GM18499 (cell line): ENCODE data around the gene RABL2B.
"Not testable (repeated sequence)": the region's sequence is repeated elsewhere in the genome, so short reads cannot be mapped to it uniquely, and the experiment has no call there.

Source experiments
- ATAC-seq: cut with Tn5 transposase; IDR thresholded peaks from one replicate; pipeline ENCODE4 v1.9.1; 2021; ENCODE audit warnings: moderate number of reproducible peaks; ENCODE audit not compliant: insufficient read depth, unreplicated experiment

The RABL2B gene

GRCh38 chr22:50783033-50783879 is at the start of gene RABL2B:
RABL2B (minus strand) TSS chr22:50783636; CDS start chr22:50782294, 1,342 bp downstream.
- ATAC-seq = peak; percentile 77

- ATAC-seq = not testable (repeated sequence)
These were observed 3.5 kb upstream of the RABL2B start for GRCh38 chr22:50786936-50787335.

- not testable (repeated sequence) for ATAC-seq
These were observed 1.9 kb upstream of the RABL2B start for GRCh38 chr22:50785289-50785688.

GRCh38 chr22:50783880-50784276 is 442 bp upstream of the RABL2B start:
- ATAC-seq = peak; percentile 5

GRCh38 chr22:50782253-50782652 is 1.2 kb downstream of the RABL2B start:
- not testable (repeated sequence) for ATAC-seq

- not testable (repeated sequence) for ATAC-seq
These were observed 3.2 kb downstream of the RABL2B start for GRCh38 chr22:50780244-50780643.

- ATAC-seq = not testable (repeated sequence)
These were observed 5.8 kb downstream of the RABL2B start for GRCh38 chr22:50777631-50778030.

GRCh38 chr22:50775132-50775531 is 8.3 kb downstream of the RABL2B start:
- ATAC-seq = not testable (repeated sequence)

GRCh38 chr22:50764288-50764687 is 19.1 kb downstream of the RABL2B start:
- ATAC-seq = not testable (repeated sequence)

- not testable (repeated sequence) for ATAC-seq
These were observed 21.6 kb downstream of the RABL2B start for GRCh38 chr22:50761829-50762228.

GRCh38 chr22:50759597-50760341 is 23.7 kb downstream of the RABL2B start:
- not testable (repeated sequence) for ATAC-seq

GRCh38 chr22:50756949-50757491 is 26.4 kb downstream of the RABL2B start:
- not testable (repeated sequence) for ATAC-seq

GRCh38 chr22:50756406-50756805 is 27.0 kb downstream of the RABL2B start:
- ATAC-seq = not testable (repeated sequence)

- ATAC-seq = not testable (repeated sequence)
These were observed 28.2 kb downstream of the RABL2B start for GRCh38 chr22:50755251-50755650.

GRCh38 chr22:50749302-50750074 is 33.9 kb downstream of the RABL2B start:
- ATAC-seq = not testable (repeated sequence)

GRCh38 chr22:50748630-50749029 is 34.8 kb downstream of the RABL2B start:
- not testable (repeated sequence) for ATAC-seq

- ATAC-seq = not testable (repeated sequence)
These were observed 35.9 kb downstream of the RABL2B start for GRCh38 chr22:50747521-50747920.

- ATAC-seq = not testable (repeated sequence)
These were observed 39.0 kb downstream of the RABL2B start for GRCh38 chr22:50744424-50744823.

- ATAC-seq = not testable (repeated sequence)
These were observed 42.7 kb downstream of the RABL2B start for GRCh38 chr22:50740714-50741113.

GRCh38 chr22:50739894-50740293 is 43.5 kb downstream of the RABL2B start:
- ATAC-seq = no peak
